ENCODE measurements around the gene SYNE2.

The SYNE2 gene

DNA sequence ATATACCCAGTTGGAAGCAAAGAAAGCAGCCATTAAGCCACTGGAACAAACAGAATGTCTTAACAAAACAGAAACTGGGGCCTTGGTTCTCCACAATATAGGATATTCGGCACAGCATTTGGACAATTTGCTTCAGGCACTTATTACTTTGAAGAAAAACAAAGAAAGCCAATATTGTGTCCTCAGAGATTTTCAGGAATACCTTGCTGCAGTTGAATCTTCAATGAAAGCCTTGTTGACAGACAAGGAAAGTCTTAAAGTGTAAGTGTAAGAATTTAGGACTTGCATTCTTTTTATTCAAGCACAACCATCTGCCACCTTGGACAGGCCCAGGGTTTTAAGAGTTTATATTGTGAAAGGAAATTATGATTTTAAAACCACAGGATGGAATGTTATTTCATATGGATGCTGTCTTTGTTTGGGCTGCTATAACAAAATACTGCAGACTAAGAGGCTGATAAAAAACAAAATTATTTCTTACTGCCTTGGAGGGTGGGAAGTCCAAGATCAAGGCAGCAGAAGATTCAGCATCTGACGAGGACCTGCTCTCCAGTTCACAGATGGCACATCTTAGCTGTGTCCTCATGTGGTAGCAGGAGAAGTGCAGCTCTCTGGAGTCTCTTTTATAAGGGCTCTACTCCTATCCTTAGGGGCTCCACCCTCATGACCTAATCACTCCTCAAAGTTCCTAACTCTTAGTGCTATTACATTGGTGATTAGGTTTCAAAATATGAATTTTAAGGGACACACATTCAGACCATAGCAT is 197.0 kb downstream of the SYNE2 start:
- H3F3A ChIP-seq (ENCODE audit: insufficient read depth), result no peaks in the 10 kb centered on the region
- no peak overlapping the region for H3K4me2 ChIP-seq (ENCODE audit: low read depth, low read length, poor library complexity, severe bottlenecking)
- H3K9me3 ChIP-seq (ENCODE audit: insufficient read depth, low read length), result no peaks in the 10 kb centered on the region
- H3K79me2 ChIP-seq (ENCODE audit: insufficient read depth, low read length), result no peaks in the 10 kb centered on the region; the same call in 1 of the 2 replicates
- no peaks in the 10 kb centered on the region for H3K27me3 ChIP-seq (ENCODE audit: low read length)
- H2AFZ ChIP-seq (ENCODE audit: low read depth, low read length, severe bottlenecking), result no peak overlapping the region
- no peak overlapping the region for H3K9ac ChIP-seq (ENCODE audit: low read length)
- H3K27ac ChIP-seq (ENCODE audit: low read depth, low read length), result no peak overlapping the region
- H3K9me2 ChIP-seq (replicated peaks; ENCODE audit: insufficient read depth, low read length), result no peaks in the 10 kb centered on the region
- TF ChIP-seq, protein P1, sequence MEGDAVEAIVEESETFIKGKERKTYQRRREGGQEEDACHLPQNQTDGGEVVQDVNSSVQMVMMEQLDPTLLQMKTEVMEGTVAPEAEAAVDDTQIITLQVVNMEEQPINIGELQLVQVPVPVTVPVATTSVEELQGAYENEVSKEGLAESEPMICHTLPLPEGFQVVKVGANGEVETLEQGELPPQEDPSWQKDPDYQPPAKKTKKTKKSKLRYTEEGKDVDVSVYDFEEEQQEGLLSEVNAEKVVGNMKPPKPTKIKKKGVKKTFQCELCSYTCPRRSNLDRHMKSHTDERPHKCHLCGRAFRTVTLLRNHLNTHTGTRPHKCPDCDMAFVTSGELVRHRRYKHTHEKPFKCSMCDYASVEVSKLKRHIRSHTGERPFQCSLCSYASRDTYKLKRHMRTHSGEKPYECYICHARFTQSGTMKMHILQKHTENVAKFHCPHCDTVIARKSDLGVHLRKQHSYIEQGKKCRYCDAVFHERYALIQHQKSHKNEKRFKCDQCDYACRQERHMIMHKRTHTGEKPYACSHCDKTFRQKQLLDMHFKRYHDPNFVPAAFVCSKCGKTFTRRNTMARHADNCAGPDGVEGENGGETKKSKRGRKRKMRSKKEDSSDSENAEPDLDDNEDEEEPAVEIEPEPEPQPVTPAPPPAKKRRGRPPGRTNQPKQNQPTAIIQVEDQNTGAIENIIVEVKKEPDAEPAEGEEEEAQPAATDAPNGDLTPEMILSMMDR (IDR thresholded peaks at IDR 0.05; ENCODE audit: insufficient read depth, low read length, poor library complexity, severe bottlenecking), result no peak
- TF ChIP-seq EZH2phosphoT487 (conservative IDR thresholded peaks at IDR 0.05; ENCODE audit: low read length), result no peak
- no peaks in the 10 kb centered on the region for H4K20me1 ChIP-seq (ENCODE audit: low read depth, low read length)
- no peak overlapping the region for H3K4me3 ChIP-seq (ENCODE audit: insufficient read depth, low read length, poor library complexity, severe bottlenecking)
- peaks cover 61% of the 10 kb centered on the region for H3K36me3 ChIP-seq (ENCODE audit: low read length)

DNA sequence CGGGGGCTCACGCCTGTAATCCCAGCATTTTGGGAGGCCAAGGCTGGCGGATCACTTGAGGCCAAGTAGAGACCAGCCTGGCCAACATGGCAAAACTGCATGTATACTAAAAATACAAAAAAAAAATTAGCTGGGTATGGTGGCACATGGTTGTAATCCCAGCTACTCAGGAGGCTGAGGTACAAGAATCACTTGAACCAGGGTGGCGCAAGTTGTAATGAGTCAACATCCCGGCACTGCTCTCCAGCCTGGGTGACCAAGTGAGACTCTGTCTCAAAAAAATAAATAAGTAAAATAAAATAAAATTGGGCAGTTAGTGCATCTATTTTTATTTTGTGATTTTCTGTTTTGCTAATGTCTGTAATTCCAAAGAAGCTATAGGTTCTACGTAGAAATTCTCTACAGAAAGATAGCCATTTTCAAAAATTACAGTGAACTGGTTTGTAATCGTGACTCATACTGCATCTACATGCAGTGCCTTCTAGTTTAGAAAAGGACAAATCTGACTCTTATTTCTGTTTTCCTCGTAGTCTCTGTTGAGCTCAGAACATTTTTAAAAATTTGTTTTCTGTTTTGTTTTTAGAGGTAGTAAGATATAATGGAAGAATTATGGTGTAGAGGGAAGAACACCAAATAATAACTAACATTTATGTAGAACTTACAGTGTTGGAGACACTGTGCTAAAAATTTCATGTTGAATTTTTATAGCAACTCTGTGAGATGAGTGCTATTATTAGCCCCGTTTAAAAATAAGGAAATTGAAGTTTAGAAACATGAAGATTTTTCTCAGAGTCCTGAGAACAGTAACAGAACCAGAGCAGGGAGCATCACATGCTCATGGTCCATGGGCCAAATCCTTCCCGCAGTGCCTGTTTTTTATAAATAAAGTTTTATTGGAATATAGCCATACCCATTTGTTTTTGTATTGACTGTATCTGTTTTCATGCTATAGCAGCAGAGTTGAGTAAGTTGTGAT is 201.2 kb downstream of the SYNE2 start:
- TF ChIP-seq, protein P1 (IDR thresholded peaks at IDR 0.05; ENCODE audit: insufficient read depth, low read length, poor library complexity, severe bottlenecking), result no peak
- no peak for TF ChIP-seq EZH2phosphoT487 (conservative IDR thresholded peaks at IDR 0.05; ENCODE audit: low read length)
- H2AFZ ChIP-seq (ENCODE audit: low read depth, low read length, severe bottlenecking), result no peak overlapping the region
- no peak overlapping the region for H3K4me2 ChIP-seq (ENCODE audit: low read depth, low read length, poor library complexity, severe bottlenecking)
- H3F3A ChIP-seq (ENCODE audit: insufficient read depth), result no peaks in the 10 kb centered on the region
- no peaks in the 10 kb centered on the region for H4K20me1 ChIP-seq (ENCODE audit: low read depth, low read length)
- peaks cover 58% of the 10 kb centered on the region for H3K36me3 ChIP-seq (ENCODE audit: low read length)
- H3K9ac ChIP-seq (ENCODE audit: low read length), result no peak overlapping the region
- no peaks in the 10 kb centered on the region for H3K9me2 ChIP-seq (replicated peaks; ENCODE audit: insufficient read depth, low read length)
- H3K27ac ChIP-seq (ENCODE audit: low read depth, low read length), result no peak overlapping the region
- no peaks in the 10 kb centered on the region for H3K27me3 ChIP-seq (ENCODE audit: low read length)
- no peak overlapping the region for H3K4me3 ChIP-seq (ENCODE audit: insufficient read depth, low read length, poor library complexity, severe bottlenecking)
- H3K79me2 ChIP-seq (ENCODE audit: insufficient read depth, low read length), result no peaks in the 10 kb centered on the region; the same call in 1 of the 2 replicates
- no peaks in the 10 kb centered on the region for H3K9me3 ChIP-seq (ENCODE audit: insufficient read depth, low read length)

DNA sequence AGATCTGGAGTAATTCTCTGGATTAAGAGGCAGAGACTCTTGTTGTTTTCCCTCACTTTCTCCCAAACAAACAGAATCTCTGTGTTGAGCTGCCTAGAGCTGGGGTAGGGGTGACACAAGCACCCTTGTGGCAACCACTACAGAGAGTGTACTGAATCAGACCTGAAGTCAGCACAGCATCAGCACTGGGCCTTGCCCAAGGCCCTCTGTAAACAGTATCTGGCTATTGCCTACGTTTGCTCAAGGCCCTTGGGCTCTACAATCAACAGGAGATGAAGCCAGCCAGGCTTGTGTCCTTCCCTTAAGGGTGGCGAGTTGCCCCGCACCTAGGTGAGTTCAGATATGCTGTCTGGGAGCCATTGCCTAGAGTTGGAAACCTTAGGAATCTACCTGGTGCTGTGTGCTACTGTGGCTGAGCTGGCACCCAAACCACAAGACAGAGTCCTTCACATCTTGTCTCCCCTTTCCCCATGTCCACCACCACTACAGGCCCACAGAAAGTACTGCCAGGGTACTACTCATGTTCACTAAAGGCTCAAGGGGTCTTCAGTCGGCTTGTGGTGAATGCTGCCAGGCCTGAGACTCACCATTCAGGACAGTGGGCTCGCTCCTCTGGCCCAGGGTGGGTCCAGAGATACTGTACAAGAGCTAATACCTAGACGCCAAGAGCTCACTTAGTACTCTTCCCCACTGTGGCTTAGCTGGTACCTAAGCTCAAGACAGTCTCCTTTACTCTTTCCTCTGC is 206.8 kb downstream of the SYNE2 start:
- Histone ChIP-seq H2AFZ (ENCODE audit: low read depth, low read length, severe bottlenecking) (no peak overlapping the region), H3K27me3 (ENCODE audit: low read length) (no peaks in the 10 kb centered on the region), H3K4me2 (ENCODE audit: low read depth, low read length, poor library complexity, severe bottlenecking) (no peak overlapping the region), H3K27ac (ENCODE audit: low read depth, low read length) (no peak overlapping the region), H3K9me3 (ENCODE audit: insufficient read depth, low read length) (no peaks in the 10 kb centered on the region), H3K9ac (ENCODE audit: low read length) (no peak overlapping the region), H3K79me2 (ENCODE audit: insufficient read depth, low read length) (no peaks in the 10 kb centered on the region), H3K36me3 (ENCODE audit: low read length) (peaks cover 29% of the 10 kb centered on the region), H4K20me1 (ENCODE audit: low read depth, low read length) (no peaks in the 10 kb centered on the region), H3K4me3 (ENCODE audit: insufficient read depth, low read length, poor library complexity, severe bottlenecking) (no peak overlapping the region), H3K9me2 (replicated peaks; ENCODE audit: insufficient read depth, low read length) (no peaks in the 10 kb centered on the region), H3F3A (ENCODE audit: insufficient read depth) (no peaks in the 10 kb centered on the region)
- TF ChIP-seq, protein P1 (IDR thresholded peaks at IDR 0.05; ENCODE audit: insufficient read depth, low read length, poor library complexity, severe bottlenecking), result no peak
- no peak for TF ChIP-seq EZH2phosphoT487 (conservative IDR thresholded peaks at IDR 0.05; ENCODE audit: low read length)

Measured in SU-DHL-6 (cell line).